ENCODE measurements around the gene SDR42E1.

DNA sequence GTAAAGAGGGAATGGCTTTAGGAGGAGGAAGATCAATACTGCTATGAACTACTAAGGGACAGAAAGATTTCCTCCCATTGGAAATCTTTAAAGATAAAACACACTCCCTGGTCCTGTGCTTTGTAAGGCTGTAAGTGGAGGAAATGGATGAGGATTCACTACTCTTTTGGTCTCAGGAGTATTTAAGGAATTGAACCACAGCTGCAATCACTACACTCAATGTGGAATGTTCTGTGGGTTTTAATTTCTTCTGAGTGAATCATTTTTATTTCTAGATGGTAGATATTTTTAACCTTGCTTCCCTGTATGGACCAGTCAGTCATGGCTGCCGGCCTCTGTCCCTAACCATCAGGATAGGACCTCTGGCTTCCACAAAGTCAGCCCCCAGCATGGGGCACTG, 65.6 kb downstream of the SDR42E1 start:
- TF ChIP-seq, protein P1, sequence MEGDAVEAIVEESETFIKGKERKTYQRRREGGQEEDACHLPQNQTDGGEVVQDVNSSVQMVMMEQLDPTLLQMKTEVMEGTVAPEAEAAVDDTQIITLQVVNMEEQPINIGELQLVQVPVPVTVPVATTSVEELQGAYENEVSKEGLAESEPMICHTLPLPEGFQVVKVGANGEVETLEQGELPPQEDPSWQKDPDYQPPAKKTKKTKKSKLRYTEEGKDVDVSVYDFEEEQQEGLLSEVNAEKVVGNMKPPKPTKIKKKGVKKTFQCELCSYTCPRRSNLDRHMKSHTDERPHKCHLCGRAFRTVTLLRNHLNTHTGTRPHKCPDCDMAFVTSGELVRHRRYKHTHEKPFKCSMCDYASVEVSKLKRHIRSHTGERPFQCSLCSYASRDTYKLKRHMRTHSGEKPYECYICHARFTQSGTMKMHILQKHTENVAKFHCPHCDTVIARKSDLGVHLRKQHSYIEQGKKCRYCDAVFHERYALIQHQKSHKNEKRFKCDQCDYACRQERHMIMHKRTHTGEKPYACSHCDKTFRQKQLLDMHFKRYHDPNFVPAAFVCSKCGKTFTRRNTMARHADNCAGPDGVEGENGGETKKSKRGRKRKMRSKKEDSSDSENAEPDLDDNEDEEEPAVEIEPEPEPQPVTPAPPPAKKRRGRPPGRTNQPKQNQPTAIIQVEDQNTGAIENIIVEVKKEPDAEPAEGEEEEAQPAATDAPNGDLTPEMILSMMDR (IDR thresholded peaks at IDR 0.05): no peak
- TF ChIP-seq POLR2AphosphoS5 (IDR thresholded peaks at IDR 0.05) (no peak), POLR2A (IDR thresholded peaks at IDR 0.05) (no peak)
